Esophagus (tissue), 2 donors: Measurements from ENCODE around the gene TMED8. TPM values are rescaled to one million over a fixed set of nuclear protein-coding genes. Genes with fewer than 3 reads are reported as not detected.

ENCODE experiments used
- H3K27ac ChIP-seq, 2 donors: one replicate each; pipeline ENCODE4 v1.5.1; 2013; ENCODE audit warnings: low read depth in 2 of 2, mild to moderate bottlenecking in 2 of 2, inconsistent platforms in 1 of 2, low read length in 1 of 2, moderate library complexity in 1 of 2
- H3K27me3 ChIP-seq, 2 donors: one replicate each; pipeline ENCODE4 v1.6.1; 2013; ENCODE audit warnings: low read length in 2 of 2, control low read depth in 1 of 2, mild to moderate bottlenecking in 1 of 2; ENCODE audit not compliant: insufficient read depth in 2 of 2, control insufficient read depth in 1 of 2
- H3K36me3 ChIP-seq, 2 donors: one replicate each; pipeline ENCODE4 v1.6.1; 2013; ENCODE audit warnings: low read length in 1 of 2; ENCODE audit not compliant: control insufficient read depth in 2 of 2, insufficient read depth in 2 of 2
- H3K4me1 ChIP-seq, 2 donors: one replicate each; pipeline ENCODE4 v1.6.1; 2013; ENCODE audit warnings: low read length in 1 of 2; ENCODE audit not compliant: control insufficient read depth in 2 of 2, insufficient read depth in 2 of 2
- H3K4me3 ChIP-seq, 2 donors: one replicate each; pipeline ENCODE4 v1.5.1; 2013; ENCODE audit warnings: low read length in 2 of 2, mild to moderate bottlenecking in 2 of 2, low read depth in 1 of 2, moderate library complexity in 1 of 2
- H3K9me3 ChIP-seq, 2 donors: one replicate each; pipeline ENCODE4 v1.6.1; 2013; ENCODE audit warnings: mild to moderate bottlenecking in 2 of 2, low read depth in 1 of 2, low read length in 1 of 2, moderate library complexity in 1 of 2; ENCODE audit not compliant: control insufficient read depth in 2 of 2, insufficient read depth in 1 of 2
- WGBS, 2 donors: extraction: QIAGEN DNeasy Blood & Tissue Kit; methylation state at CpG; one replicate each; pipeline ENCODE4 v1.1.7; 2013; 5-methylcytosine and 5-hydroxymethylcytosine counted together
- polyA plus RNA-seq, 2 donors: library from polyadenylated mRNA; stranded (reverse); fragments of 200-250 nt; gene quantifications; one replicate each; pipeline ENCODE4 v1.2.3, GENCODE V29; 2013
- donor health status: healthy with polysubstance abuse.
- donor health status: Bipolar disorder and iron deficiency.

TMED8 gene
- polyA plus RNA-seq, 2 donors, result 1.5 to 2.0 TPM

DNA sequence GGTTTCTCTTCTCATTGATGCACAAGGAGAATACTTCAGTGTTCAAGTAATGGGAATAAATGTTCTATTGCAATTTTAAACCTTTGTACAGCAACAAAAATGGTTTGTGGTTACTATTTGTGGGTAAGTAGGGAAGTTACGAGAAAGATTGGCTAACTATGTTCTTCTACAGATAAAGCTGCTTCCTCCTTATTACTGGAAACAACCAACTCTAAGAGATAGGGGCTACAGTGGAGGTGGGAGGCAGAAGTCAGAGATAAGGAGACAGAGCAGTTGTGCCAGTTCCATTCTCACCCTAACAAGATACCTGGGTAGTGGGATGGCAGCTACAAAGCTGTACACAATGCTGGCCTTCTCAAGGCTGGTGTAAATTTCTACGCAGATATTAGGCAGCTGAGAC is 30.3 kb upstream of the TMED8 start:
- H3K27ac ChIP-seq, result no peak overlapping the region
- no peak overlapping the region for H3K4me3 ChIP-seq
- no peaks in the 10 kb centered on the region for H3K36me3 ChIP-seq
- H3K9me3 ChIP-seq, result no peaks in the 10 kb centered on the region
- no peaks in the 10 kb centered on the region for H3K4me1 ChIP-seq
- H3K27me3 ChIP-seq, result no peaks in the 10 kb centered on the region
- 87 to 88% methylated on average over 2 of the region's 2 CpGs for WGBS, 2 donors

DNA sequence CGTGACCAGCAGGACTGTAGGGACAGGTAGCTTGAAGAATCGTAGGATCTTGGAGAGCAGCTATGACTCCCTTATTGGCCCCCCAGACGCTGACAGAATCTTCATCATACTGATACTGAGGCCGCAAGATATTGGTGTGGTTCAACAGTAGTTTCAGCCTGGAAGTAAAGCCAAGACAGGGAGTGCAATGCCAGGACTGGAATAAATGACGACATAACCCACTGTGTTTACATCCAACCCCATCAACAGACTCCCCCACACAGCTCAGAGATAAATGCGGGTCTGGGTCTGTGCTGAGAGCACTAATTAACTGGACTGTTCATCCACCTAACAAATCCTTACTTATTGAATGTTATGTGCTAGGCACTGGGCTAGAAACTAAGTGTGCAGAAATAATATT is 29.8 kb upstream of the TMED8 start:
- Histone ChIP-seq H3K27ac (no peak overlapping the region), H3K4me1 (no peaks in the 10 kb centered on the region), H3K36me3 (no peaks in the 10 kb centered on the region), H3K4me3 (no peak overlapping the region), H3K27me3 (no peaks in the 10 kb centered on the region), H3K9me3 (no peaks in the 10 kb centered on the region)
- 66 to 67% methylated on average over 6 of the region's 6 CpGs for WGBS, 2 donors

DNA sequence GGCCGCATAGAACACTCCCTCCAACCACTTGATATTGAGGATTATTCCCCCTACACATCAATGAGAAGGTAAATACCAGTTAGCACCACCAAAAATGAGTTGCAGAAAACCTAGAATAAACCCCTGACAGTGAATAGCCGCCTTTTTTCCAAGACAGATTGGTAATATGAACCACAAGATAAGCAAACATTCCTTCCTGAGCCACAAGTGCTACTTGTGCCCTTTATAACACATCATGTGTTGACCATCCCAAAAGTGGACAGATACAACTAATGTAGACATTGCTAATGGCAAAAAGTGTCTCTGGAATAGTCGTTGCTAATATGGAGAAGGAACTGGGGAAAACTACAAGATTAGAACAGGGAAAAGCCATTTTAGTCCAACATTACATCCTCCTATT is 29.2 kb upstream of the TMED8 start:
- Histone ChIP-seq H3K9me3 (no peaks in the 10 kb centered on the region), H3K27me3 (no peaks in the 10 kb centered on the region), H3K4me3 (no peak overlapping the region), H3K27ac (no peak overlapping the region), H3K4me1 (no peaks in the 10 kb centered on the region), H3K36me3 (no peaks in the 10 kb centered on the region)
- WGBS, 2 donors, result 67 to 77% methylated on average over 3 of the region's 3 CpGs

DNA sequence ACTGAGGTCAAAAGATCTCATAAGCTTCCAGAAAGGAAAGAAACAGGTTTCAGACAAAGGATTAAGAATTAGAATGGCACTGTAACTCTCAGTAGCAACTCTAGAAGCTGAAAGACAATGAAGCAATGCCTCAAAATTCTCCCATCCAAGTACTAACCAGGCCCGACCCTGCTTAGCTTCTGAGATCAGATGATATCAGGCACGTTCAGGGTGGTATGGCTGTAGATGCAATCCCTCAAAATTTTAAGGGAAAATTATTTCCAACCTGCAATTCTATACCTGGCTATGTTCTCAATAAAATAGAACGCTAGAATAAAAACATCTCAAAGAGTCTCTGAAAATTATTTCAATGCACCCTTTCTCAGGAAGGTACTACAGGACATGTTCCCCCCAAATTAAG is 26.9 kb upstream of the TMED8 start:
- Histone ChIP-seq H3K27ac (no peak overlapping the region), H3K36me3 (no peaks in the 10 kb centered on the region), H3K9me3 (no peaks in the 10 kb centered on the region), H3K27me3 (no peaks in the 10 kb centered on the region), H3K4me1 (no peaks in the 10 kb centered on the region), H3K4me3 (no peak overlapping the region)
- WGBS, 2 donors, result 82 to 90% methylated on average over 3 of the region's 3 CpGs

DNA sequence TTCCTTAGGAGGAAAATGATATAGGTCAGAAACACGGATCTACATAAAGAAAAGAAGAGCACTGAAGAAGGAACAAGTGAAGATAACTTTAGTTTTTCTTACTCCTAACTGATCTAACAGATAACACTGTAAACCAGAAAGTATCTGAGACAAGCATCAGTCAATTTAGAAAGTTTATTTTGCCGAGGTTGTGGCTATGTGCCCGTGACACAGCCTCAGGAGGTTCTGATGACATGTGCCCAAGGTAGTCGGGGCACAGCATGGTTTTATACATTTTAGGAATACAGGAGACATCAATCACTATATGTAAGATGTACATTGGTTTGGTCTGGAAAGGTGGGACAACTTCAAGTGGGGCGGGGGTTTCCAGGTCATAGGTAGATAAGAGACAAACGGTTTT is 23.3 kb upstream of the TMED8 start:
- Histone ChIP-seq H3K4me3 (no peak overlapping the region), H3K27ac (no peak overlapping the region), H3K27me3 (no peaks in the 10 kb centered on the region), H3K36me3 (no peaks in the 10 kb centered on the region), H3K4me1 (no peaks in the 10 kb centered on the region), H3K9me3 (no peaks in the 10 kb centered on the region)
- WGBS, 2 donors, result 80% methylated on average over 6 of the region's 6 CpGs

DNA sequence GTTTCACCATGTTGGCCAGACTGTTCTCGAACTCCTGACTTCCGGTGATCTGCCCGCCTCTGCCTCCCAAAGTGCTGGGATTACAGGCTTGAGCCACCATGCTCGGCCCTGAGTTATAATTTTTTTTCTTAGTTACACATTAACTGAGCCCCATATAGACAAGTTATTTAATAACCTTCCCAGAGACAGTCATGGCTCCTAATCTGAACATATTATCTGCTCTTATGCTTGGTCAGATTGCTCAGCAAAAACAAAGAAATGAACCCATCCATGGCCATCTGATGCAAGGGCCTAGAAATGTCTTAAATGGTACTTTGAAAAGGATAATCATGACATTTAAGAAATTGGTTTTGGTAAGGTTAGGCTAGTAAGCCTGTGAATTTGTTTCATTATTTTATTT is 13.3 kb upstream of the TMED8 start:
- Histone ChIP-seq H3K9me3 (no peaks in the 10 kb centered on the region), H3K4me1 (no peaks in the 10 kb centered on the region), H3K27ac (no peak overlapping the region), H3K36me3 (no peaks in the 10 kb centered on the region), H3K4me3 (no peak overlapping the region), H3K27me3 (no peaks in the 10 kb centered on the region)
- 81 to 90% methylated on average over 4 of the region's 4 CpGs for WGBS, 2 donors

DNA sequence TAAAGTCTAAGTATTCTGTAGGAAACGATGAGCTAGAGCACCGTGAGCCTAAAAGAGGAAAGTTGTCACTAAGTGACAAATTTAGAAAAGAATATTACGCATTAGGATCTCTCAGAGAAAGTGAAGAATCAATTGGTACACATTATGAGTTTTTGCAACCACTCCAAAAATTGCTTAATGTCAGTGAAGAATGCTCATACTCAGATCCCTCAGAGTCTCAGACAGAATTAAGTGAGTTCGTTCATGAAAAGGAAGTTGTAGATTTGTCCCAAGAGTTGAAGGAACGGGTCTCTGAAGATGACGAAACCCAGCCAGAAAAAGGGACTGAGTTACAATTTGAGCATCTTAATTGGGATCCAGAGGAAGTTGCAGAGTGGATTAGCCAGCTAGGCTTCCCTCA is 1.8 kb upstream of the TMED8 start:
- no peak overlapping the region for H3K4me3 ChIP-seq
- no peaks in the 10 kb centered on the region for H3K36me3 ChIP-seq
- no peak overlapping the region for H3K27ac ChIP-seq
- WGBS, 2 donors, result 91% methylated on average over 6 of the region's 6 CpGs
- H3K4me1 ChIP-seq, result peaks cover 2 to 3% of the 10 kb centered on the region in 2 donors
- H3K9me3 ChIP-seq, result no peaks in the 10 kb centered on the region
- no peaks in the 10 kb centered on the region for H3K27me3 ChIP-seq

DNA sequence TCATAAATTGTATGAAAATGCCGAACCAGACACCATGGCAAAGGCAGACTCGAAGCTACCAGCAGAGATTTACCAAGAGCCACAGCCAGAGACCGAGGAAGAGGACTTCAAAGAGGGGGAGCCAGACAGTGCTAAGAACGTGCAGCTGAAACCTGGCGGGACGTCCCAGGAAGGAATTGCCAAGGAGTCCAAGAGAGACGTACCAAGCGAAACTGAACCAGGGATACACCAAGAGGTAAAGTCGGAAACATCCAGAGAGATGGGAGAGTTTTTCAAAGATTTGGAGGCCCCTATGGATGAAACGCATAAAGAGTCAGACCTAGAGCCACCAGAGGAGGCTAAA is 579 bp upstream of the TMED8 start:
- H3K27me3 ChIP-seq, result no peaks in the 10 kb centered on the region
- no peaks in the 10 kb centered on the region for H3K36me3 ChIP-seq
- no peak overlapping the region for H3K27ac ChIP-seq
- no peaks in the 10 kb centered on the region for H3K9me3 ChIP-seq
- WGBS, 2 donors, result 13 to 14% methylated on average over 10 of the region's 10 CpGs
- H3K4me1 ChIP-seq, result peaks cover 2 to 3% of the 10 kb centered on the region in 2 donors
- H3K4me3 ChIP-seq, result peak overlapping the region; percentile 83 to 90

DNA sequence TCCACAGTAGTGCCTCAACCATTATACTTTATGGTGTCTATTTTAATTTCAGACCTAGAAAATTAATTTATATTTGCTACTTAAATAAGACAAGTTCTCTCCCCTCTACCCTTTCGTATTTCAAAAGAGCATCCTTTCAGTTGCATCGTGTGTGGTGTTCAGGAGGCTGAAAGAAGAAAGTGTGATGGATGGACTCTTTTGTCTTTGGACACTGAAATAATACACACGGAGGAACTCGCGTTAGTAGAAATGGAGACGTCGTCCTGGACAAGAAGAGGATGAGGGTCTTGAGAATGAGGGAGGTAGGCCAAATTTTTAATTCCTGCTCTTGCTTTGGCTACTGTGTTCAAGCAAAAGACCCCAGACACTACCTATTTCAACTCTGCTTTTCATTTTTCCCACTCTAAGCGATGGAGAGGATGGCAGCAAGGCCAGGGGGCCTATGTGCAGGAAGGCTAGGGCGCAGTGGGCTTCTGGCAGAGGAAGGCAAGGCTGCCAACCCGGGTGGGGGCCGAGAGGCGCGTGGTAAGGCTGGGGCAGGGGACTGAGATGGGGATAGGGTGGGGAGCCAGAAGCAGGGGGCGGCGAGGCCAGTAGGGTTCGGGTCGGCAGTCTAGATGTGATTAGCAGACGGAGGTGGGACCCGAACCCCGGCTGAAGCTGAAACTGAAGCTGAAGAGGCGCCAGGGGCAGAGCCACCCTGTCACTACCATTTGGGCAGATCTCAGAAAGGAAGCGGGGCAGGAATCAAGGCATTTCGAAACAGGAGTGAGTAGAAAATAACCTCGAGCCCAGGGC is 722 bp downstream of the TMED8 start:
- WGBS, 2 donors, result 9 to 14% methylated on average over 24 of the region's 24 CpGs
- H3K4me1 ChIP-seq, result peaks cover 2 to 3% of the 10 kb centered on the region in 2 donors
- peak overlapping the region; percentile 83 to 90 for H3K4me3 ChIP-seq
- no peaks in the 10 kb centered on the region for H3K9me3 ChIP-seq
- peak overlapping the region; percentile 82 to 86 for H3K27ac ChIP-seq
- H3K36me3 ChIP-seq, result no peaks in the 10 kb centered on the region
- H3K27me3 ChIP-seq, result no peaks in the 10 kb centered on the region
